GM12878 (cell line): ENCODE data around the gene SMURF1.

ENCODE experiments used
- EP300 ChIP-seq, 2 experiments: fragments of 150-350 bp in 1 of 2; IDR thresholded peaks; 2 replicates each; pipeline ENCODE4 v1.6.1; 2011 to 2012; ENCODE audit warnings: low read depth in 2 of 2, low read length in 2 of 2, borderline replicate concordance in 1 of 2, improper control_type of control experiment in 1 of 2, inconsistent platforms in 1 of 2; ENCODE audit not compliant: control insufficient read depth in 1 of 2
- POLR2AphosphoS5 ChIP-seq: IDR thresholded peaks from 2 replicates; pipeline ENCODE4 v1.6.1; 2011; ENCODE audit warnings: mild to moderate bottlenecking, low read length, inconsistent platforms

GRCh38 chr7:99073839-99074446 lies 70.0 kb downstream of the SMURF1 start:
- TF ChIP-seq POLR2AphosphoS5 (no peak), EP300 (IDR thresholded peaks at IDR 0.05; ENCODE audit: borderline replicate concordance in 1 of 2, control insufficient read depth in 1 of 2, low read depth in 2 of 2, low read length in 2 of 2) (no peak)
